Large intestine (tissue), 3 donors: ENCODE measurements around the gene MYG1. TPM values are rescaled to one million over a fixed set of nuclear protein-coding genes. Genes with fewer than 3 reads are reported as not detected.
A peak's percentile ranks its signal among the peaks of the same experiment; 100 is the strongest.

Experiments
- DNase-seq, 2 donors: peaks; one replicate each; pipeline versions ENCODE4 v3.0.0 to v3.0.0-alpha.2; 2013
- H3K27ac ChIP-seq: one replicate; pipeline ENCODE4 v1.5.1; 2013; ENCODE audit warnings: low read length
- H3K27me3 ChIP-seq: 2 replicates; pipeline ENCODE4 v1.6.1; 2013; ENCODE audit warnings: low read length; ENCODE audit not compliant: control insufficient read depth, insufficient read depth
- H3K36me3 ChIP-seq: 2 replicates; pipeline ENCODE4 v1.6.1; 2013; ENCODE audit warnings: low read length; ENCODE audit not compliant: control insufficient read depth, insufficient read depth
- H3K4me1 ChIP-seq: one replicate; pipeline ENCODE4 v1.6.1; 2013; ENCODE audit warnings: low read length; ENCODE audit not compliant: control insufficient read depth, insufficient read depth
- H3K4me3 ChIP-seq: one replicate; pipeline ENCODE4 v1.5.1; 2013; ENCODE audit warnings: low read length
- H3K9me3 ChIP-seq: one replicate; pipeline ENCODE4 v1.6.1; 2013; ENCODE audit warnings: mild to moderate bottlenecking, low read depth, low read length, moderate library complexity; ENCODE audit not compliant: control insufficient read depth
- WGBS: methylation state at CpG from one replicate; pipeline ENCODE4 v1.1.5; 2013; ENCODE audit warnings: low lambda C conversion rate; ENCODE audit not compliant: insufficient coverage; 5-methylcytosine and 5-hydroxymethylcytosine counted together
- polyA plus RNA-seq: library from polyadenylated mRNA; unstranded; fragments of 120-200 nt; gene quantifications from one replicate; pipeline ENCODE4 v1.2.1, GENCODE V29; 2013

MYG1 gene
- polyA plus RNA-seq, 1 donor = 46.3 TPM

GRCh38 chr12:53347905-53348304, 48.4 kb downstream of the MYG1 start:
- no CpG with 5 or more reads among the region's 4 CpGs for WGBS
- no peak overlapping the region for H3K27ac ChIP-seq
- DNase-seq = no peak
- H3K27me3 ChIP-seq = peaks cover 2% of the 10 kb centered on the region
- H3K4me1 ChIP-seq = peaks cover 10% of the 10 kb centered on the region
- H3K36me3 ChIP-seq = no peaks in the 10 kb centered on the region
- no peaks in the 10 kb centered on the region for H3K9me3 ChIP-seq
- no peak overlapping the region for H3K4me3 ChIP-seq

GRCh38 chr12:53352331-53353256, 53.1 kb downstream of the MYG1 start:
- DNase-seq = peak; percentile 82 to 84
- H3K4me3 ChIP-seq = no peak overlapping the region
- H3K36me3 ChIP-seq = no peaks in the 10 kb centered on the region
- H3K27me3 ChIP-seq = no peaks in the 10 kb centered on the region
- WGBS = no CpG with 5 or more reads among the region's 21 CpGs
- H3K27ac ChIP-seq = peak overlapping the region; percentile 20
- H3K9me3 ChIP-seq = no peaks in the 10 kb centered on the region
- H3K4me1 ChIP-seq = peaks cover 3% of the 10 kb centered on the region

GRCh38 chr12:53353257-53353655, 53.8 kb downstream of the MYG1 start:
- Histone ChIP-seq H3K27me3 (no peaks in the 10 kb centered on the region), H3K4me3 (no peak overlapping the region), H3K9me3 (no peaks in the 10 kb centered on the region), H3K4me1 (peaks cover 3% of the 10 kb centered on the region), H3K36me3 (no peaks in the 10 kb centered on the region), H3K27ac (peak overlapping the region; percentile 20)
- no peak for DNase-seq
- WGBS = no CpG with 5 or more reads among the region's 5 CpGs

GRCh38 chr12:53355121-53355520, 55.6 kb downstream of the MYG1 start:
- 72% methylated on average over 2 of the region's 3 CpGs for WGBS
- H3K4me1 ChIP-seq = peaks cover 3% of the 10 kb centered on the region
- no peaks in the 10 kb centered on the region for H3K9me3 ChIP-seq
- no peak overlapping the region for H3K27ac ChIP-seq
- no peaks in the 10 kb centered on the region for H3K36me3 ChIP-seq
- H3K4me3 ChIP-seq = no peak overlapping the region
- no peaks in the 10 kb centered on the region for H3K27me3 ChIP-seq
- DNase-seq = no peak

Other genes with a start within 250 kb of the MYG1 start
- gene TNS2, start 249.6 kb upstream of the MYG1 start, polyA plus RNA-seq = 43.5 TPM
- gene SPRYD3, start 220.3 kb upstream of the MYG1 start, polyA plus RNA-seq = 25.0 TPM
- 19.7 TPM for gene IGFBP6, start 202.0 kb upstream of the MYG1 start, polyA plus RNA-seq
- 126 TPM for gene SOAT2, start 196.2 kb upstream of the MYG1 start, polyA plus RNA-seq
- gene ZNF740, start 119.0 kb upstream of the MYG1 start, polyA plus RNA-seq = 23.7 TPM
- gene CSAD, start 118.8 kb upstream of the MYG1 start, polyA plus RNA-seq = 60.0 TPM
- 9.5 TPM for gene ITGB7, start 92.4 kb upstream of the MYG1 start, polyA plus RNA-seq
- gene RARG, start 67.5 kb upstream of the MYG1 start, polyA plus RNA-seq = 11.6 TPM
- gene ESPL1, start 31.4 kb upstream of the MYG1 start, polyA plus RNA-seq = 31.2 TPM
- gene PFDN5, start 4.2 kb upstream of the MYG1 start, polyA plus RNA-seq = 667 TPM
- gene AAAS, start 21.9 kb downstream of the MYG1 start, polyA plus RNA-seq = 63.8 TPM
- 0.01 TPM for gene SP7, start 36.7 kb downstream of the MYG1 start, polyA plus RNA-seq
- 72.8 TPM for gene SP1, start 80.5 kb downstream of the MYG1 start, polyA plus RNA-seq
- 8.8 TPM for gene AMHR2, start 124.2 kb downstream of the MYG1 start, polyA plus RNA-seq
- gene PRR13, start 142.0 kb downstream of the MYG1 start, polyA plus RNA-seq = 409 TPM
- gene PCBP2, start 152.4 kb downstream of the MYG1 start, polyA plus RNA-seq = 765 TPM
- 13.7 TPM for gene MAP3K12, start 199.8 kb downstream of the MYG1 start, polyA plus RNA-seq
- 34.0 TPM for gene TARBP2, start 201.6 kb downstream of the MYG1 start, polyA plus RNA-seq
- gene NPFF, start 207.8 kb downstream of the MYG1 start, polyA plus RNA-seq = not detected